Measurements from ENCODE around the gene SMYD3. TPM values are rescaled to one million over a fixed set of nuclear protein-coding genes. Genes with fewer than 3 reads are reported as not detected.

Gene SMYD3
- total RNA-seq, 1 experiment from 2014 or later, result 25.5 TPM

- no peaks in the 10 kb centered on the region; a peak in 1 of 7 replicates for H3K36me3 Mint-ChIP-seq (ENCODE audit: insufficient read depth in 1 of 3, low read depth in 3 of 3)
Measured at GRCh38 chr1:246335151-246335550, 171.9 kb downstream of the SMYD3 start.

More at GRCh38 chr1:246335151-246335550, 171.9 kb downstream of the SMYD3 start:
- Mint-ChIP-seq H3K9me3 (no peaks in the 10 kb centered on the region), H3K27ac (no peak overlapping the region), H3K4me3 (no peak overlapping the region), H3K27me3 (ENCODE audit: low read depth) (no peaks in the 10 kb centered on the region), H3K4me1 (0 out of 4 replicates have a peak, but pooled peaks cover 0 to 4% of the 10 kb centered on the region in 2 experiments)
- H3K79me1 ChIP-seq (ENCODE audit: insufficient read depth, low read depth, low read length, poor library complexity, severe bottlenecking), result no peaks in the 10 kb centered on the region
- no peak overlapping the region for H2BK5ac ChIP-seq (ENCODE audit: insufficient read length, low read length)
- no peak overlapping the region for H2BK20ac ChIP-seq (ENCODE audit: low read depth, low read length, poor library complexity, severe bottlenecking)
- H3K79me2 ChIP-seq (ENCODE audit: insufficient read depth, low read length), result no peaks in the 10 kb centered on the region
- H3K27ac ChIP-seq (ENCODE audit: insufficient read length, low read depth, low read length), result no peak overlapping the region
- DNase-seq, result no peak
- no peak overlapping the region for H4K8ac ChIP-seq (replicated peaks; ENCODE audit: insufficient read length, low read depth, low read length)
- no peak overlapping the region for H3K4ac ChIP-seq (ENCODE audit: low read depth, low read length)
- no peaks in the 10 kb centered on the region for H3K27me3 ChIP-seq (ENCODE audit: insufficient read depth, low read length)
- WGBS (ENCODE audit: extremely low coverage, insufficient read length, low lambda C conversion rate), result no CpG with 5 or more reads among the region's 5 CpGs
- no peak overlapping the region for H2BK12ac ChIP-seq (ENCODE audit: insufficient read length, low read depth, low read length)
- no peak overlapping the region for H2AK5ac ChIP-seq (ENCODE audit: insufficient read length, low read length)
- H3K4me1 ChIP-seq (ENCODE audit: insufficient read depth, low read length), result no peaks in the 10 kb centered on the region
- H3K9me3 ChIP-seq (ENCODE audit: control insufficient read depth, low read depth, low read length), result no peaks in the 10 kb centered on the region
- no peak overlapping the region for H2BK15ac ChIP-seq (ENCODE audit: low read depth, low read length)
- no peak overlapping the region for H3K56ac ChIP-seq (ENCODE audit: insufficient read length, low read depth, low read length)
- no peak for TF ChIP-seq CTCF (conservative IDR thresholded peaks at IDR 0.05)
- H3K23me2 ChIP-seq (ENCODE audit: insufficient read length, low read depth, low read length, poor library complexity, severe bottlenecking), result no peaks in the 10 kb centered on the region
- no peak overlapping the region for H4K91ac ChIP-seq (ENCODE audit: insufficient read length, low read depth, low read length)
- H3T11ph ChIP-seq (ENCODE audit: low read length), result no peak overlapping the region
- H4K20me1 ChIP-seq (ENCODE audit: control insufficient read depth, insufficient read depth, insufficient read length), result no peaks in the 10 kb centered on the region
- H3K4me2 ChIP-seq (ENCODE audit: insufficient read depth, insufficient read length, low read length), result no peak overlapping the region
- no peak overlapping the region for H3K9ac ChIP-seq (ENCODE audit: extremely low read depth, insufficient read length, low read length)
- H2AFZ ChIP-seq (ENCODE audit: low read length), result no peak overlapping the region
- H3K14ac ChIP-seq (ENCODE audit: insufficient read depth, low read length), result no peak overlapping the region
- H2BK120ac ChIP-seq (ENCODE audit: low read depth, low read length, poor library complexity, severe bottlenecking), result no peak overlapping the region
- no peak overlapping the region for H3K18ac ChIP-seq (ENCODE audit: insufficient read length, low read depth, low read length)
- H3K23ac ChIP-seq (ENCODE audit: insufficient read length, low read depth, low read length), result no peak overlapping the region
- no peak overlapping the region for H4K5ac ChIP-seq (ENCODE audit: insufficient read length, low read depth, low read length)

Measured in H9 (cell line).